NT2/D1 (cell line): ENCODE results near the gene NPC1.

Experiments
- DNase-seq: peaks from one replicate; pipeline ENCODE4 v3.0.0-alpha.2; 2011; ENCODE audit warnings: low read depth, low spot score
- H3K27me3 ChIP-seq: 2 replicates; pipeline ENCODE4 v1.6.0; 2011; ENCODE audit warnings: mild to moderate bottlenecking; ENCODE audit not compliant: insufficient read length, insufficient read depth
- H3K36me3 ChIP-seq: 2 replicates; pipeline ENCODE4 v1.6.1; 2011; ENCODE audit warnings: mild to moderate bottlenecking, low read length, mixed read lengths; ENCODE audit not compliant: insufficient read depth, insufficient read length
- H3K4me1 ChIP-seq: 2 replicates; pipeline ENCODE4 v1.5.1; 2011; ENCODE audit not compliant: insufficient read depth, insufficient read length
- H3K4me3 ChIP-seq: 2 replicates; pipeline ENCODE4 v1.5.1; 2011; ENCODE audit warnings: low read depth; ENCODE audit not compliant: insufficient read length
- H3K9ac ChIP-seq: 2 replicates; pipeline ENCODE4 v1.6.0; 2011; ENCODE audit warnings: low read depth; ENCODE audit not compliant: insufficient read length
- H3K9me3 ChIP-seq: 2 replicates; pipeline ENCODE4 v1.5.1; 2011; ENCODE audit warnings: mild to moderate bottlenecking, low read length; ENCODE audit not compliant: insufficient read depth
- SUZ12 ChIP-seq: IDR thresholded peaks from 2 replicates; pipeline ENCODE4 v1.6.1; 2011; ENCODE audit not compliant: insufficient read length, insufficient read depth; ENCODE audit errors: extremely low read depth
- YY1 ChIP-seq: IDR thresholded peaks from 2 replicates; pipeline ENCODE4 v1.6.1; 2011; ENCODE audit not compliant: insufficient read length, insufficient read depth
- ZNF274 ChIP-seq: IDR thresholded peaks from 2 replicates; pipeline ENCODE4 v1.6.1; 2011; ENCODE audit warnings: mild to moderate bottlenecking, low read depth, low read length

NPC1 gene

GRCh38 chr18:23552505-23552904, 33.8 kb downstream of the NPC1 start:
- no peaks in the 10 kb centered on the region for H3K4me1 ChIP-seq
- H3K27me3 ChIP-seq: no peaks in the 10 kb centered on the region
- no peaks in the 10 kb centered on the region for H3K9me3 ChIP-seq
- no peak for DNase-seq
- no peak overlapping the region for H3K4me3 ChIP-seq
- no peak overlapping the region for H3K9ac ChIP-seq
- peaks cover 74% of the 10 kb centered on the region for H3K36me3 ChIP-seq
- TF ChIP-seq SUZ12: no peak
- no peak for TF ChIP-seq ZNF274
- no peak for TF ChIP-seq YY1

GRCh38 chr18:23551978-23552377, 34.3 kb downstream of the NPC1 start:
- TF ChIP-seq SUZ12: no peak
- no peak for TF ChIP-seq YY1
- no peak for TF ChIP-seq ZNF274
- Histone ChIP-seq H3K9me3 (no peaks in the 10 kb centered on the region), H3K4me1 (no peaks in the 10 kb centered on the region), H3K9ac (no peak overlapping the region), H3K36me3 (peaks cover 73% of the 10 kb centered on the region), H3K4me3 (no peak overlapping the region), H3K27me3 (no peaks in the 10 kb centered on the region)
- DNase-seq: no peak

DNA sequence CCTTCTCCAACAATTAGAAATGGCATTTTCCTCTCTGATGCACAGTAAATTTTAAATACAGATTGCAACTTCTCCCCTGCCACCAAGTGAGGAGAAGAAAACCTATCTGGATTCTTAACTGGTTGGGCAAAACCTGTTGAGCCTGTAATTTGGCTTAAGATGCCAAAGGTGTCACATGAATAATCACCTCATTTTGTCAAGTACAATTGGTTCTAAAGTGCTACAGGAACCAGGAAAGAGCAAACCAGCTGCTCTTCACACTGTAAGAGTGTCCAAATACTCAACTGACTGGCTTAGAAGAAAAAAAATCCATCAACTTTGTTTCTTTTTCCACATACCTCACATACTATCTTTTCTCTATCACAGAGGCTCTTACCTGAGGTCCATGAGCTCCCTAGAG, 35.4 kb downstream of the NPC1 start:
- Histone ChIP-seq H3K4me1 (no peaks in the 10 kb centered on the region), H3K9me3 (no peaks in the 10 kb centered on the region), H3K27me3 (no peaks in the 10 kb centered on the region), H3K36me3 (peaks cover 67% of the 10 kb centered on the region), H3K9ac (no peak overlapping the region), H3K4me3 (no peak overlapping the region)
- DNase-seq: no peak
- TF ChIP-seq YY1: no peak
- no peak for TF ChIP-seq ZNF274
- no peak for TF ChIP-seq SUZ12

- DNase-seq: no peak
- Histone ChIP-seq H3K36me3 (peaks cover 69% of the 10 kb centered on the region), H3K27me3 (no peaks in the 10 kb centered on the region), H3K4me3 (no peak overlapping the region), H3K4me1 (no peaks in the 10 kb centered on the region), H3K9ac (no peak overlapping the region), H3K9me3 (no peaks in the 10 kb centered on the region)
- TF ChIP-seq YY1: no peak
- no peak for TF ChIP-seq SUZ12
- TF ChIP-seq ZNF274: no peak
Measured at GRCh38 chr18:23548719-23549118, 37.6 kb downstream of the NPC1 start.

DNA sequence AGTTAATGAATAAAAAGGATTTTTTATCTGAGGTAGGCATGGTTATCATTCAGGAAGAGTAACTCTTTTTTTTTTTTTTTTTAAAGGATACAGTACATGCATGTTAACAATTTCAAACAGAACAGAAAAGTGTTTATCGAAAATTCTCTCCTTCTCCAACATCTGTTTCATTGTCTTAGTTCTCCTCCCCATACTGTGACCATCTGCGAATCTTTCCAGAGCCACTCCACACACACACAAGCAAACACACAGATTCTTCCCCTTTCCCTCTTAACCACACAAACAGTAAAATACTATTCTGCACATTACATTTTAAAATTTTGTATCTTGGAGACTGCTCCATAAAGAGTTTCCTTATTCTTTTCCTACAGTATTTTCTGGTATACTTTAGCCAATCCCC, 38.0 kb downstream of the NPC1 start:
- Histone ChIP-seq H3K4me3 (no peak overlapping the region), H3K36me3 (peaks cover 69% of the 10 kb centered on the region), H3K9ac (no peak overlapping the region), H3K27me3 (no peaks in the 10 kb centered on the region), H3K4me1 (no peaks in the 10 kb centered on the region), H3K9me3 (no peaks in the 10 kb centered on the region)
- no peak for TF ChIP-seq YY1
- TF ChIP-seq SUZ12: no peak
- no peak for TF ChIP-seq ZNF274
- no peak for DNase-seq

DNA sequence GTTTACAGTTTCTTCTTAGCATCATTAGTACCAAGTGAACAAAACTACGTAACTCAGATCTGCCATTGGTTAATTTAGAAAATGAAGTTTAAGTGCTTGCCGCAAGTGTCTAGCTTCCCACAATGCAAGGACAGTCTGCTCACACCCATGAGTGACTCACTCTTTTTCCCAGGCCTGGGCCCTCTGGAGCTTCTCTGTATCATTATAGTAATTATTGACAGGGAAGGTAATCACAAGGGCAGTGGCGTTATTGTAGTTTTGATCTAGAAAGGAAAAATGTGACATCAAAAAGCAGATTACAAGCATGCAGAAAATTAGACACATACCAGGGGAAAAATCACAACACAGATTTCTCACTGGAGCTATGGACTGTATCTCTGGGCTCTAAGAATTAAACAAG, 38.5 kb downstream of the NPC1 start:
- Histone ChIP-seq H3K27me3 (no peaks in the 10 kb centered on the region), H3K36me3 (peaks cover 68% of the 10 kb centered on the region), H3K4me1 (no peaks in the 10 kb centered on the region), H3K9ac (no peak overlapping the region), H3K4me3 (no peak overlapping the region), H3K9me3 (no peaks in the 10 kb centered on the region)
- no peak for TF ChIP-seq ZNF274
- TF ChIP-seq YY1: no peak
- no peak for TF ChIP-seq SUZ12
- DNase-seq: no peak

DNA sequence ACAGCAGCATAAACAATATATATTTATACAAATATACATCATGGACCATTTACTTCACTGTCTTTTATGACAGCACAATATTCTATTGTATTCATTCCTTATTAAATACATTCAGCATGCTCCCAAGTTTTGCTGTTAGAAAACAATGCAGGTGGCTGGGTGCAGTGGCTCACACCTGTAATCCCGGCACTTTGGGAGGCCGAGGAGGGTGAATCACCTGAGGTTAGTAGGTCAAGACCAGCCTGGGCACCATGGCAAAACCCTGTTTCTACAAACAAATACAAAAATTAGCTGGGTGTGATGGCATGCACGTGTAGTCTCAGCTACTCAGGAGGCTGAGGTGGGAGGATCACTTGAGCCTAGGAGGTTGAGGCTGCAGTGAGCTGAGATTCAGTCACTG, 39.0 kb downstream of the NPC1 start:
- DNase-seq: no peak
- H3K4me1 ChIP-seq: no peaks in the 10 kb centered on the region
- H3K4me3 ChIP-seq: no peak overlapping the region
- no peaks in the 10 kb centered on the region for H3K9me3 ChIP-seq
- H3K9ac ChIP-seq: no peak overlapping the region
- H3K27me3 ChIP-seq: no peaks in the 10 kb centered on the region
- TF ChIP-seq SUZ12 (no peak), ZNF274 (no peak)
- H3K36me3 ChIP-seq: peaks cover 68% of the 10 kb centered on the region

DNA sequence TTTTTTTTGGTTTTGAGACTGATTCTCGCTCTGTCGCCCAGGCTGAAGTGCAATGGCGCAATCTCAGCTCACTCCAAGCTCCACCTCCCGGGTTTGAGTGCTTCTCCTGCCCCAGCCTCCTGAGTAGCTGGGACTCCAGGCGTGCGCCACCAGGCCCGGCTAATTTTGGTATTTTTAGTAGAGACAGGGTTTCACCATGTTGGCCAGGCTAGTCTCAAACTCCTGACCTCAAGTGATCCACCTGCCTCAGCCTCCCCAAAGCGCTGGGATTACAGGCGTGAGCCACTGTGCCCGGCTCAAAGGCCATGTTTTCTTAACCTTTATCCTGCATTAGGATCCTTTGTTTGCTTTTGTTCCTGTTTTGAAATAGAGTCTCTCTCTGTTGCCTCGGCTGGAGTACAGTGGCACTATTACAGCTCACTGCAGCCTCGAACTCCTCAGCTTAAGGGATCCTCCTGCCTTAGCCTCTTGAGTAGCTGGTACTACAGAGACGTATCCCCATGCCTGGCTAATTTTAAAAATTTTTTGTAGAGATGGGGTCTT, 41.0 kb downstream of the NPC1 start:
- TF ChIP-seq YY1: no peak
- TF ChIP-seq SUZ12: no peak
- no peak for TF ChIP-seq ZNF274
- H3K9ac ChIP-seq: no peak overlapping the region
- H3K4me1 ChIP-seq: no peaks in the 10 kb centered on the region
- no peaks in the 10 kb centered on the region for H3K9me3 ChIP-seq
- H3K27me3 ChIP-seq: no peaks in the 10 kb centered on the region
- H3K4me3 ChIP-seq: no peak overlapping the region
- peaks cover 71% of the 10 kb centered on the region for H3K36me3 ChIP-seq
- DNase-seq: no peak
